Uterus (tissue), 4 donors: ENCODE data around the gene ALG2. TPM values are rescaled to one million over a fixed set of nuclear protein-coding genes. Genes with fewer than 3 reads are reported as not detected.

Experiments used
- DNase-seq, 2 donors: peaks; one replicate each; pipeline ENCODE4 v3.0.0-alpha.2; 2019 to 2020
- H3K27ac ChIP-seq, 2 donors: fragments of 200-600 bp; sonication (generic); 1 replicate in 1 of 2; 2 replicates in 1 of 2; pipeline ENCODE4 v1.5.1; 2016 to 2018
- H3K27me3 ChIP-seq, 2 donors: fragments of 200-600 bp; sonication (generic); one replicate each; pipeline ENCODE4 v1.5.1; 2018 to 2019; ENCODE audit warnings: control low read depth in 1 of 2
- H3K36me3 ChIP-seq, 2 donors: fragments of 200-600 bp; sonication (generic); one replicate each; pipeline ENCODE4 v1.5.1; 2019; ENCODE audit warnings: control low read depth in 1 of 2
- H3K4me1 ChIP-seq, 2 donors: fragments of 200-600 bp; sonication (generic); one replicate each; pipeline ENCODE4 v1.5.1; 2018 to 2019; ENCODE audit warnings: control low read depth in 1 of 2
- H3K4me3 ChIP-seq, 2 donors: fragments of 200-600 bp; sonication (generic); 1 replicate in 1 of 2; 2 replicates in 1 of 2; pipeline ENCODE4 v1.5.1; 2018 to 2019; ENCODE audit warnings: mild to moderate bottlenecking in 1 of 2
- H3K9me3 ChIP-seq, 2 donors: fragments of 200-600 bp; sonication (generic); one replicate each; pipeline ENCODE4 v1.5.1; 2019; ENCODE audit warnings: control low read depth in 1 of 2
- POLR2A ChIP-seq, 2 donors: fragments of 450-650 bp; IDR thresholded peaks; one replicate each; pipeline ENCODE4 v1.6.1; 2016; ENCODE audit warnings: antibody characterized with exemption in 2 of 2, mild to moderate bottlenecking in 1 of 2, moderate library complexity in 1 of 2
- intact Hi-C: fragments of 100-400 bp; cut with DNase I; formaldehyde crosslinking; loops from one replicate; pipeline ENCODE4 v1.15.1; 2023; ENCODE audit warnings: low total_unique reads
- total RNA-seq, 4 donors: library from RNA; depleted of rRNA in 3 of 4; stranded (reverse); fragments of >200 nt in 3 of 4; gene quantifications; one replicate each; pipeline versions ENCODE4 v1.1.0 to v1.2.4, GENCODE V29; 2014 to 2023
- TF ChIP-seq, protein P1 (sequence below), 4 experiments: fragments of 200-600 bp in 2 of 4; fragments of 450-650 bp in 2 of 4; sonication (generic) in 2 of 4; IDR thresholded peaks; one replicate each; pipeline ENCODE4 v1.5.1; 2016 to 2019; ENCODE audit warnings: antibody characterized with exemption in 4 of 4, mild to moderate bottlenecking in 2 of 4, moderate library complexity in 1 of 4
- donor health status: DM: yes; HTN: yes; CAD: no.

ALG2 gene, protein sequence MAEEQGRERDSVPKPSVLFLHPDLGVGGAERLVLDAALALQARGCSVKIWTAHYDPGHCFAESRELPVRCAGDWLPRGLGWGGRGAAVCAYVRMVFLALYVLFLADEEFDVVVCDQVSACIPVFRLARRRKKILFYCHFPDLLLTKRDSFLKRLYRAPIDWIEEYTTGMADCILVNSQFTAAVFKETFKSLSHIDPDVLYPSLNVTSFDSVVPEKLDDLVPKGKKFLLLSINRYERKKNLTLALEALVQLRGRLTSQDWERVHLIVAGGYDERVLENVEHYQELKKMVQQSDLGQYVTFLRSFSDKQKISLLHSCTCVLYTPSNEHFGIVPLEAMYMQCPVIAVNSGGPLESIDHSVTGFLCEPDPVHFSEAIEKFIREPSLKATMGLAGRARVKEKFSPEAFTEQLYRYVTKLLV
- 10 to 100 TPM; 37.6 to 62.2 (median 45.3) TPM for total RNA-seq

- H3K27ac ChIP-seq = peak within 1 kb of the TSS; percentile 89 to 96
- DNase-seq = peak; percentile 93 to 94
- no peaks in the 10 kb centered on the region for H3K36me3 ChIP-seq
- H3K4me3 ChIP-seq = peak within 1 kb of the TSS; percentile 70 to 95
- intact Hi-C loops = no loop called here
- TF ChIP-seq, protein P1, sequence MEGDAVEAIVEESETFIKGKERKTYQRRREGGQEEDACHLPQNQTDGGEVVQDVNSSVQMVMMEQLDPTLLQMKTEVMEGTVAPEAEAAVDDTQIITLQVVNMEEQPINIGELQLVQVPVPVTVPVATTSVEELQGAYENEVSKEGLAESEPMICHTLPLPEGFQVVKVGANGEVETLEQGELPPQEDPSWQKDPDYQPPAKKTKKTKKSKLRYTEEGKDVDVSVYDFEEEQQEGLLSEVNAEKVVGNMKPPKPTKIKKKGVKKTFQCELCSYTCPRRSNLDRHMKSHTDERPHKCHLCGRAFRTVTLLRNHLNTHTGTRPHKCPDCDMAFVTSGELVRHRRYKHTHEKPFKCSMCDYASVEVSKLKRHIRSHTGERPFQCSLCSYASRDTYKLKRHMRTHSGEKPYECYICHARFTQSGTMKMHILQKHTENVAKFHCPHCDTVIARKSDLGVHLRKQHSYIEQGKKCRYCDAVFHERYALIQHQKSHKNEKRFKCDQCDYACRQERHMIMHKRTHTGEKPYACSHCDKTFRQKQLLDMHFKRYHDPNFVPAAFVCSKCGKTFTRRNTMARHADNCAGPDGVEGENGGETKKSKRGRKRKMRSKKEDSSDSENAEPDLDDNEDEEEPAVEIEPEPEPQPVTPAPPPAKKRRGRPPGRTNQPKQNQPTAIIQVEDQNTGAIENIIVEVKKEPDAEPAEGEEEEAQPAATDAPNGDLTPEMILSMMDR (IDR thresholded peaks at IDR 0.05) = peak in 3 of 4 experiments; percentile 1 to 26 (median 10)
- TF ChIP-seq POLR2A (IDR thresholded peaks at IDR 0.05) = peak; percentile 69 to 84
- H3K4me1 ChIP-seq = peaks cover 20 to 27% of the 10 kb centered on the region in 2 donors
- H3K27me3 ChIP-seq = no peaks in the 10 kb centered on the region
- H3K9me3 ChIP-seq = no peaks in the 10 kb centered on the region
Observed at GRCh38 chr9:99221621-99222415, at the start of gene ALG2, which contains the start of gene SEC61B. ALG2 (minus strand) TSS chr9:99221942; CDS start chr9:99221894, 48 bp downstream. SEC61B (plus strand) TSS chr9:99222282; CDS start chr9:99222364, 82 bp downstream.

DNA sequence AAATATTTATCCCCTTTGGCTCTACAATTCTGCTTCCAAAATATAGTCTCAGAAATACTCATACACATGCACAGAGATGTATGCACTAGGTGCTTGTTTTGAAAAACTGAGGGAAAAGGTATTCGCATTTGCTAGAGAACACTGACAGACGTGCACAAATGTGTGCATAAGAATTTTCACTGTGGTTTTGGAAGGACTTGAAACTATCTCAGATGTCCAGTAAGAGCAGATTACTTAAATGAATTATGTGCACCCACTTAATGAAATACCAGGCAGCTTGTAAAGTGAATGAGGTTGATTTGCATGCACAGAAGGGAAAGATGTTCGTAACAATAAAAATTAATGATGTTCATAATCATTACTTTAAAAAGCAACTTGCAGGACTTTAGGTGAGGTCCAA is 48.7 kb upstream of the ALG2 start:
- no peak overlapping the region for H3K27ac ChIP-seq
- no peak for DNase-seq
- intact Hi-C loops = no loop called here
- H3K27me3 ChIP-seq = no peaks in the 10 kb centered on the region
- no peaks in the 10 kb centered on the region for H3K9me3 ChIP-seq
- H3K4me3 ChIP-seq = no peak overlapping the region
- no peaks in the 10 kb centered on the region for H3K36me3 ChIP-seq
- TF ChIP-seq, protein P1 (IDR thresholded peaks at IDR 0.05) = no peak
- no peak for TF ChIP-seq POLR2A (IDR thresholded peaks at IDR 0.05)
- H3K4me1 ChIP-seq = no peaks in the 10 kb centered on the region

DNA sequence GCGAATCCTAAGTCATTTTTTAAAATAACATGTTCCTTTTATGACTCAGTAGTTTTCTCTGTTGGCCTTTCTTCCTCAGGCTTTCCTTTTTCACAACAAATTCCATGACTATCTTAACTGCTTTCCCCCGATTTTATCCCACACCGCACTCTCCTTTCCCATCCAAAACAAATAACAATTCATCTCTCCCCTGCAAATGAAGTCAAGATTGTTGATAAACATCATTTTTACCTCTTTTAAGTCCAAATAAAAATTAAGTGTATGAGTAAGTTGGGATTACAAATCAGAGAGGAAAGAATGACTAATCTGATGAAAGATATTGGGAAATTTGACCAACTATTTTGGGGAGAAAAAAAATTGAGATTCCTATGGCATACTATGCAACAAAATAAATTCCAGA is 47.7 kb upstream of the ALG2 start:
- intact Hi-C loops = no loop called here

GRCh38 chr9:99266255-99267023 is 44.7 kb upstream of the ALG2 start:
- Histone ChIP-seq H3K4me3 (no peak overlapping the region), H3K27ac (no peak overlapping the region), H3K9me3 (no peaks in the 10 kb centered on the region), H3K27me3 (no peaks in the 10 kb centered on the region), H3K36me3 (no peaks in the 10 kb centered on the region), H3K4me1 (no peaks in the 10 kb centered on the region)
- TF ChIP-seq, protein P1 (IDR thresholded peaks at IDR 0.05) = peak; percentile 57 to 69 (median 66)
- TF ChIP-seq POLR2A (IDR thresholded peaks at IDR 0.05) = no peak
- intact Hi-C loops = no loop called here
- peak; percentile 42 to 61 for DNase-seq

More for the DNA sequence above, 47.7 kb upstream of the ALG2 start:
- TF ChIP-seq, protein P1 (IDR thresholded peaks at IDR 0.05) = no peak
- no peak for TF ChIP-seq POLR2A (IDR thresholded peaks at IDR 0.05)
- H3K27me3 ChIP-seq = no peaks in the 10 kb centered on the region
- H3K4me1 ChIP-seq = no peaks in the 10 kb centered on the region
- H3K36me3 ChIP-seq = no peaks in the 10 kb centered on the region
- no peak for DNase-seq
- no peak overlapping the region for H3K27ac ChIP-seq
- no peak overlapping the region for H3K4me3 ChIP-seq
- no peaks in the 10 kb centered on the region for H3K9me3 ChIP-seq
